ENCODE results near the gene TPK1.

DNA sequence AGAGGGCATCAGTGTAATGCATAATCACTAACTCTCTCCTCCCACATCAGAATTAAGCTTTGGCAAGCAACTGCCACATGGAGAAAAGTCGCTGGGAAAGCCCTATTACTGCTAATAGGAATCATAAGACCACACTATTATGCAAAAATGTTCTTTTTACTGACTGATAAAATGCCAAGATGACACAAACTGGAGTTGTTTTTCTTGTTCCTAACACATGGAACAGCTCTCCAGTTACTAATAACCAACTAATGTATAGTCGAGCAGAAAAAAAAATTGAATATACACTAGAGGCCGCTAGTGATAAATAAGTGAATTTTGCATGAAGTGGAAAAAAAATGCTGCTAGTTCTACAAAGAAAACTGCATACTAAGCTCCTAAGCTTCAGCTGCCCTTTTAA lies 165.6 kb downstream of the TPK1 start:
- TF ChIP-seq, protein P1, sequence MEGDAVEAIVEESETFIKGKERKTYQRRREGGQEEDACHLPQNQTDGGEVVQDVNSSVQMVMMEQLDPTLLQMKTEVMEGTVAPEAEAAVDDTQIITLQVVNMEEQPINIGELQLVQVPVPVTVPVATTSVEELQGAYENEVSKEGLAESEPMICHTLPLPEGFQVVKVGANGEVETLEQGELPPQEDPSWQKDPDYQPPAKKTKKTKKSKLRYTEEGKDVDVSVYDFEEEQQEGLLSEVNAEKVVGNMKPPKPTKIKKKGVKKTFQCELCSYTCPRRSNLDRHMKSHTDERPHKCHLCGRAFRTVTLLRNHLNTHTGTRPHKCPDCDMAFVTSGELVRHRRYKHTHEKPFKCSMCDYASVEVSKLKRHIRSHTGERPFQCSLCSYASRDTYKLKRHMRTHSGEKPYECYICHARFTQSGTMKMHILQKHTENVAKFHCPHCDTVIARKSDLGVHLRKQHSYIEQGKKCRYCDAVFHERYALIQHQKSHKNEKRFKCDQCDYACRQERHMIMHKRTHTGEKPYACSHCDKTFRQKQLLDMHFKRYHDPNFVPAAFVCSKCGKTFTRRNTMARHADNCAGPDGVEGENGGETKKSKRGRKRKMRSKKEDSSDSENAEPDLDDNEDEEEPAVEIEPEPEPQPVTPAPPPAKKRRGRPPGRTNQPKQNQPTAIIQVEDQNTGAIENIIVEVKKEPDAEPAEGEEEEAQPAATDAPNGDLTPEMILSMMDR (IDR thresholded peaks at IDR 0.05), result peak; percentile 13; the same call in 1 of the 2 replicates
- TF ChIP-seq POLR2AphosphoS5 (IDR thresholded peaks at IDR 0.05; ENCODE audit: low read depth, low read length), result no peak
- TF ChIP-seq, protein P2, sequence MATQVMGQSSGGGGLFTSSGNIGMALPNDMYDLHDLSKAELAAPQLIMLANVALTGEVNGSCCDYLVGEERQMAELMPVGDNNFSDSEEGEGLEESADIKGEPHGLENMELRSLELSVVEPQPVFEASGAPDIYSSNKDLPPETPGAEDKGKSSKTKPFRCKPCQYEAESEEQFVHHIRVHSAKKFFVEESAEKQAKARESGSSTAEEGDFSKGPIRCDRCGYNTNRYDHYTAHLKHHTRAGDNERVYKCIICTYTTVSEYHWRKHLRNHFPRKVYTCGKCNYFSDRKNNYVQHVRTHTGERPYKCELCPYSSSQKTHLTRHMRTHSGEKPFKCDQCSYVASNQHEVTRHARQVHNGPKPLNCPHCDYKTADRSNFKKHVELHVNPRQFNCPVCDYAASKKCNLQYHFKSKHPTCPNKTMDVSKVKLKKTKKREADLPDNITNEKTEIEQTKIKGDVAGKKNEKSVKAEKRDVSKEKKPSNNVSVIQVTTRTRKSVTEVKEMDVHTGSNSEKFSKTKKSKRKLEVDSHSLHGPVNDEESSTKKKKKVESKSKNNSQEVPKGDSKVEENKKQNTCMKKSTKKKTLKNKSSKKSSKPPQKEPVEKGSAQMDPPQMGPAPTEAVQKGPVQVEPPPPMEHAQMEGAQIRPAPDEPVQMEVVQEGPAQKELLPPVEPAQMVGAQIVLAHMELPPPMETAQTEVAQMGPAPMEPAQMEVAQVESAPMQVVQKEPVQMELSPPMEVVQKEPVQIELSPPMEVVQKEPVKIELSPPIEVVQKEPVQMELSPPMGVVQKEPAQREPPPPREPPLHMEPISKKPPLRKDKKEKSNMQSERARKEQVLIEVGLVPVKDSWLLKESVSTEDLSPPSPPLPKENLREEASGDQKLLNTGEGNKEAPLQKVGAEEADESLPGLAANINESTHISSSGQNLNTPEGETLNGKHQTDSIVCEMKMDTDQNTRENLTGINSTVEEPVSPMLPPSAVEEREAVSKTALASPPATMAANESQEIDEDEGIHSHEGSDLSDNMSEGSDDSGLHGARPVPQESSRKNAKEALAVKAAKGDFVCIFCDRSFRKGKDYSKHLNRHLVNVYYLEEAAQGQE (IDR thresholded peaks at IDR 0.05; ENCODE audit: insufficient read depth in 1 of 2, low read depth in 2 of 2, low read length in 1 of 2), result no peak
- no peak for TF ChIP-seq TCF7L2 (IDR thresholded peaks at IDR 0.05; ENCODE audit: low read depth, low read length)

All from Panc1 (cell line).